ENCODE data around the gene PKDCC. TPM values are rescaled to one million over a fixed set of nuclear protein-coding genes. Genes with fewer than 3 reads are reported as not detected.

Gene PKDCC
- total RNA-seq, 1 donor from 2014 or later = 81.9 TPM

GRCh38 chr2:42049221-42050009 lies 1.6 kb downstream of the PKDCC start:
- Mint-ChIP-seq H3K9me3 (no peaks in the 10 kb centered on the region), H3K4me1 (peaks cover 82% of the 10 kb centered on the region), H3K27ac (ENCODE audit: unreplicated experiment) (peak overlapping the region; percentile 84), H3K4me3 (peak overlapping the region; percentile 96), H3K36me3 (ENCODE audit: low read depth) (no peaks in the 10 kb centered on the region), H3K27me3 (ENCODE audit: low read depth) (peaks cover 11% of the 10 kb centered on the region)
- no peak for TF ChIP-seq CTCF (conservative IDR thresholded peaks at IDR 0.05)
- no peak for DNase-seq (ENCODE audit: low read depth, low spot score)

GRCh38 chr2:42050010-42050702 lies 2.3 kb downstream of the PKDCC start:
- no peaks in the 10 kb centered on the region for H3K9me3 Mint-ChIP-seq
- peaks cover 75% of the 10 kb centered on the region for H3K4me1 Mint-ChIP-seq
- peaks cover 11% of the 10 kb centered on the region for H3K27me3 Mint-ChIP-seq (ENCODE audit: low read depth)
- DNase-seq (ENCODE audit: low read depth, low spot score) = no peak
- H3K36me3 Mint-ChIP-seq (ENCODE audit: low read depth) = no peaks in the 10 kb centered on the region
- peak overlapping the region; percentile 94 for H3K27ac Mint-ChIP-seq (ENCODE audit: unreplicated experiment)
- no peak for TF ChIP-seq CTCF (conservative IDR thresholded peaks at IDR 0.05)
- peak overlapping the region; percentile 96 for H3K4me3 Mint-ChIP-seq

- peak overlapping the region; percentile 94 for H3K27ac Mint-ChIP-seq (ENCODE audit: unreplicated experiment)
- DNase-seq (ENCODE audit: low read depth, low spot score) = no peak
- no peak for TF ChIP-seq CTCF (conservative IDR thresholded peaks at IDR 0.05)
- H3K27me3 Mint-ChIP-seq (ENCODE audit: low read depth) = peaks cover 11% of the 10 kb centered on the region
- H3K4me3 Mint-ChIP-seq = peak overlapping the region; percentile 96
- H3K36me3 Mint-ChIP-seq (ENCODE audit: low read depth) = no peaks in the 10 kb centered on the region
- H3K9me3 Mint-ChIP-seq = no peaks in the 10 kb centered on the region
- H3K4me1 Mint-ChIP-seq = peaks cover 73% of the 10 kb centered on the region
Observed at GRCh38 chr2:42050703-42051542, 3.1 kb downstream of the PKDCC start.

- peak overlapping the region; percentile 96 for H3K4me3 Mint-ChIP-seq
- peak overlapping the region; percentile 92 for H3K27ac Mint-ChIP-seq (ENCODE audit: unreplicated experiment)
- H3K4me1 Mint-ChIP-seq = peaks cover 69% of the 10 kb centered on the region
- H3K36me3 Mint-ChIP-seq (ENCODE audit: low read depth) = no peaks in the 10 kb centered on the region
- no peak for DNase-seq (ENCODE audit: low read depth, low spot score)
- no peak for TF ChIP-seq CTCF (conservative IDR thresholded peaks at IDR 0.05)
- no peaks in the 10 kb centered on the region for H3K9me3 Mint-ChIP-seq
- H3K27me3 Mint-ChIP-seq (ENCODE audit: low read depth) = peaks cover 11% of the 10 kb centered on the region
Observed at GRCh38 chr2:42051543-42052235, 3.9 kb downstream of the PKDCC start.
